ENCODE measurements around the gene MUC2.

The MUC2 gene

GRCh38 chr11:1116104-1116503, 41.4 kb downstream of the MUC2 start:
- no peak overlapping the region for H3K4me3 ChIP-seq (ENCODE audit: low read depth, low read length)
- DNase-seq (ENCODE audit: low read depth), result no peak
- no peak for TF ChIP-seq CTCF (IDR thresholded peaks at IDR 0.05; ENCODE audit: insufficient read depth, low read depth, low read length, missing control alignments)

DNA sequence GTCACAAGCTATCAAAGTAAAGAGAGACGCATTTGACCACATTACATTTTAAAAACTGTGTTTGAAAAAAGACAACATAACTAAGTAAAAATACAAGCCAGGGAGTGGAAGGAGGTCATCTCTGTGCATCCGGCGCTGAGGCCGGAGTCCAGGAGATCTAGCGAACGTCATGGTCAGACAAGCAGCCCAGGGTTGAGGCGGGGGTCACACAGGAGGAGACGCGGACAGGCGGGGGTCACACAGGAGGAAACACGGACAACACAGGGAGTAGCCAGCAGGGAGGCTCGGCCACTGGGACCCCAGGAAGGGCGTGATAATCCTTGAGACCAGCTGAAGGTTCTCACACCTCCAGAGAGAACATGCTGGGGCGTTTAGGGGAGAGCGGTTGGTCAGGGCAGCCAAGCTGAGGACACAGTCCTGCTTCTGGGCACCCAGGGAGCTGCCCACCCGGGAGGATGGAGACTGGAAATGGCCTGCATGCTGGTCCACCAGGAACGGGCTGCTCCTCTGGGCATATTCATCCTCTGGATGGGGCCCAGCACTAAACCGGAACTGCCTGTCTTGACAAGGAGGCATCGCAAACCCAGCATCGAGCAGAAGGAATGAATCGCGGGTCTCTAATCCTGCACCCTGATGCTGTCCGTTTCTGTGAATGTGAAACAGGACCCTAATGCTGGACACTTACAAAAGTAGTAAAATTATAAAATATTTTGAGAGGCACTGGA, 42.2 kb downstream of the MUC2 start:
- no peak for DNase-seq (ENCODE audit: low read depth)
- no peak for TF ChIP-seq CTCF (IDR thresholded peaks at IDR 0.05; ENCODE audit: insufficient read depth, low read depth, low read length, missing control alignments)
- H3K4me3 ChIP-seq (ENCODE audit: low read depth, low read length), result no peak overlapping the region

- H3K4me3 ChIP-seq (ENCODE audit: low read depth, low read length), result no peak overlapping the region
- TF ChIP-seq CTCF (IDR thresholded peaks at IDR 0.05; ENCODE audit: insufficient read depth, low read depth, low read length, missing control alignments), result no peak
- DNase-seq (ENCODE audit: low read depth), result no peak
These were observed 43.3 kb downstream of the MUC2 start for GRCh38 chr11:1117992-1118391.

- DNase-seq (ENCODE audit: low read depth), result no peak
- no peak overlapping the region for H3K4me3 ChIP-seq (ENCODE audit: low read depth, low read length)
- TF ChIP-seq CTCF (IDR thresholded peaks at IDR 0.05; ENCODE audit: insufficient read depth, low read depth, low read length, missing control alignments), result no peak
These were observed 44.3 kb downstream of the MUC2 start for GRCh38 chr11:1118755-1119603.

DNA sequence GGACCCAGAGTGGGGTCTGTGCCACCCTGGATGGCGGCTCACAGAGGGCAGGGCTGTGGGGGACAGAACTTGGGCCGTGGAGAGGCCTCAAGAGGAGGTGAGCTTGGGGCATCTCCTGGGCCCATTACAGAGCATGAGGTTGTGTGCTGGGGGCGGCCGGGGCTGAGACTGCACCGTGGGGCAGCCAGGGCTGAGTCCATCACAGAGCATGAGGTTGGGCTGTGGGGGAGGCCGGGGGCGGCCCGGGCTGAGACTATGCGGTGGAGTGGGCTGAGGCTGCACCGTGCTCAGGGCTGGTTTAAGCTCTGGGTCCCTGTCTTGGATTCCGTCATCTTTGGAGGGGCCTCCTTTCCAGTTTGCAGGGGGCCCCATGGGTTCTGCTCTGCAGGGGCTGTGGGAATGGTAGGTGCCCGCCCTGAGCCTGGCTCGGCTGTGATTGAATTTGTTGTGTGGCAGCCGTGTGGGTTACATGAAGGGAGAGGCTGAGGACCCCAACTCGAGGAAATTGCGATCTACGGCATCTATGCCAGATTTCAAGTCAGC, 45.0 kb downstream of the MUC2 start:
- no peak for TF ChIP-seq CTCF (IDR thresholded peaks at IDR 0.05; ENCODE audit: insufficient read depth, low read depth, low read length, missing control alignments)

DNA sequence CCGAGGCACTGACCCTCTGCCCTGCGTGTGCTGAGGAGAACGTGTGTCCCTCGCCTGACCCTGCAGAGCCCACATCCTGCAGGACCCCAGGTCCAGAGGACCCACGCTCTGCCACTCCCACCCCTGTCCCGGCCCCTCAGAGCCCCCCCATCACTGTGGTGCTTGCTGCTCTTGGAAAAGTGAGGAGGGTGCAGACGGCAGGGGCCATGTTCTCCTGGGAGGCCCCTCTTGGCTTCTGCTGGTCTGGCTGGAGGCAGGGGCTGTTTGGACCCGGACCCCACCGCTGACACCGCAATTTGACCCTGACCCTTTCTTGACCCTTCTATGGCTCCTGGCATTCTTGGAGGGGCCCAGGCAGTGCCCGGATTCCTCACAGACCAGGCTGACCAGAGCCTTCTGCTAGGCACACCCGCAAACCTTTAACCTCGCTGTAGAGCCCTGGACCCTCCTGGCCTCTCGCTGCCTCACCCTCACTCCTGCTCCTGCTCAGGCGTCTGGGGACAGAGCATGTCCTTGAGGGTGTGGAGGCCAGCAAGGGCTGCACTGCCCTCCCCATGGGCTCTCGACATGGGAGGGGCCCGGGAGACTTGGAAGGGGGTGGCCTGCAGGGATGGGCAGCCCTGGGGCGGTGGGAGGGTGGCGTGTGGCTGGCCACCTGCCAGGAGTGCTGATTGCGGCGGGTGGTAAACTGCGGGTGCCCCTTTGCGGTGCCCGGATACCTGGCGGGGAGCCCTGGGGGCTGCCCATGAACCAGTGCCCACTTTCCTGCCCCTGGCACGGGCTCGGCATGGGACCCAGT, 46.1 kb downstream of the MUC2 start:
- TF ChIP-seq CTCF (IDR thresholded peaks at IDR 0.05; ENCODE audit: insufficient read depth, low read depth, low read length, missing control alignments), result no peak
- H3K4me3 ChIP-seq (ENCODE audit: low read depth, low read length), result no peak overlapping the region
- DNase-seq (ENCODE audit: low read depth), result no peak

More for the DNA sequence above, 45.0 kb downstream of the MUC2 start:
- no peak overlapping the region for H3K4me3 ChIP-seq (ENCODE audit: low read depth, low read length)
- DNase-seq (ENCODE audit: low read depth), result no peak
